GM12878 (cell line): ENCODE measurements around the gene TK2. TPM values are rescaled to one million over a fixed set of nuclear protein-coding genes. Genes with fewer than 3 reads are reported as not detected.

Experiments used
- ATAC-seq: fragments of 200-7000 bp; cut with Tn5 transposase; 3 replicates; pipeline ENCODE4 v1.9.1; 2020; ENCODE audit warnings: mild to moderate bottlenecking, moderate library complexity
- BruUV-seq: library from RNA; stranded (reverse); fragments of 400-500 nt; replicated peaks from 2 replicates; lab custom pipeline; 2021; lab: Mats Ljungman, UMichigan
- CTCF ChIA-PET: fragments of 300-600 bp; sonication (Branson Sonifier 250); formaldehyde crosslinking; extraction: SDS; loops from one replicate; lab custom pipeline; 2021; ENCODE audit warnings: inconsistent platforms; lab: Yijun Ruan, JAX
- POLR2A ChIA-PET: fragments of 350-600 bp; formaldehyde crosslinking; extraction: SDS; loops from one replicate; lab custom pipeline; 2021; ENCODE audit warnings: inconsistent platforms; lab: Charles Lee
- RAD21 ChIA-PET: fragments of 300-600 bp; sonication (Branson Sonifier 250); formaldehyde crosslinking; loops from one replicate; lab custom pipeline; 2023; ENCODE audit warnings: antibody characterized with exemption; ENCODE audit not compliant: unreplicated experiment; lab: Charles Lee
- SMC1A ChIA-PET: fragments of 300-600 bp; sonication (Branson Sonifier 250); formaldehyde crosslinking; loops from one replicate; lab custom pipeline; 2023; ENCODE audit not compliant: unreplicated experiment, uncharacterized antibody; lab: Charles Lee
- DNase-seq: peaks from one replicate; pipeline ENCODE4 v3.0.0-alpha.2; 2011; ENCODE audit warnings: low read depth, low spot score
- FAIRE-seq: peaks from 3 replicates; lab custom pipeline; 2011; peaks lifted over from hg19 to GRCh38; lab: Jason Lieb, UNC
- H2AFZ ChIP-seq: 2 replicates; pipeline ENCODE4 v1.6.0; 2011; ENCODE audit warnings: low read depth, low read length, control low read depth; ENCODE audit not compliant: control insufficient read depth
- H3K27ac ChIP-seq: 2 replicates; pipeline ENCODE4 v1.5.1; 2011; ENCODE audit warnings: control low read depth; ENCODE audit not compliant: control insufficient read depth, insufficient read depth
- H3K27me3 ChIP-seq, 2 experiments: replicated peaks in 1 of 2; 2 replicates each; pipeline versions ENCODE4 v1.6.0 to v1.6.1; 2011; ENCODE audit warnings: low read length in 1 of 2; ENCODE audit not compliant: control insufficient read depth in 2 of 2, insufficient read depth in 2 of 2
- H3K36me3 ChIP-seq, 2 experiments: 2 replicates each; pipeline ENCODE4 v1.5.1; 2011; ENCODE audit warnings: low read length in 1 of 2; ENCODE audit not compliant: control insufficient read depth in 2 of 2, insufficient read depth in 2 of 2
- H3K4me1 ChIP-seq: 2 replicates; pipeline ENCODE4 v1.6.1; 2011; ENCODE audit warnings: mild to moderate bottlenecking, low read length, moderate library complexity, mixed read lengths; ENCODE audit not compliant: control insufficient read depth, insufficient read depth
- H3K4me2 ChIP-seq: 2 replicates; pipeline ENCODE4 v1.6.0; 2011; ENCODE audit warnings: control low read depth; ENCODE audit not compliant: control insufficient read depth, insufficient read depth
- H3K4me3 ChIP-seq: fragments of 200-600 bp; sonication (generic); 2 replicates; pipeline ENCODE4 v1.5.1; 2016
- H3K79me2 ChIP-seq: 2 replicates; pipeline ENCODE4 v1.6.0; 2011; ENCODE audit warnings: low read length; ENCODE audit not compliant: control insufficient read depth, insufficient read depth
- H3K9ac ChIP-seq: 2 replicates; pipeline ENCODE4 v1.8.0; 2011; ENCODE audit warnings: low read length, control low read depth, mixed read lengths; ENCODE audit not compliant: control insufficient read depth, insufficient read depth
- H3K9me3 ChIP-seq: replicated peaks from 3 replicates; pipeline ENCODE4 v1.5.1; 2011; ENCODE audit warnings: mild to moderate bottlenecking, low read length; ENCODE audit not compliant: control insufficient read depth, insufficient read depth
- H4K20me1 ChIP-seq: 2 replicates; pipeline ENCODE4 v1.6.0; 2011; ENCODE audit not compliant: control insufficient read depth, insufficient read depth
- ATF7 ChIP-seq: fragments of 450-650 bp; IDR thresholded peaks from 2 replicates; pipeline ENCODE4 v1.6.1; 2016; ENCODE audit warnings: low read depth, mild to moderate bottlenecking
- CBX3 ChIP-seq: fragments of 200-600 bp; sonication (generic); IDR thresholded peaks from 2 replicates; pipeline ENCODE4 v1.6.1; 2016; ENCODE audit warnings: low read depth, borderline replicate concordance
- ELK1 ChIP-seq: IDR thresholded peaks from 2 replicates; pipeline ENCODE4 v1.6.1; 2012; ENCODE audit warnings: low read depth, low read length, improper control_type of control experiment
- ESRRA ChIP-seq: IDR thresholded peaks from 2 replicates; pipeline ENCODE4 v1.6.1; 2012; ENCODE audit warnings: mild to moderate bottlenecking, low read length, improper control_type of control experiment
- EZH2 ChIP-seq: IDR thresholded peaks from 2 replicates; pipeline ENCODE4 v1.6.1; 2012; ENCODE audit warnings: low read depth, mild to moderate bottlenecking, control low read depth, inconsistent platforms, low read length, borderline replicate concordance; ENCODE audit not compliant: control insufficient read depth
- FOS ChIP-seq: IDR thresholded peaks from 3 replicates; pipeline ENCODE4 v1.6.1; 2011; ENCODE audit warnings: borderline replicate concordance; ENCODE audit not compliant: insufficient read length; ENCODE audit errors: extremely low read depth
- HCFC1 ChIP-seq: fragments of 150-350 bp; IDR thresholded peaks from 2 replicates; pipeline ENCODE4 v1.6.1; 2014; ENCODE audit warnings: low read length
- MTA3 ChIP-seq: IDR thresholded peaks from 2 replicates; pipeline ENCODE4 v1.6.1; 2012; ENCODE audit warnings: low read length, inconsistent platforms, borderline replicate concordance
- NBN ChIP-seq: fragments of 450-650 bp; IDR thresholded peaks from 2 replicates; pipeline ENCODE4 v1.6.1; 2016
- RAD21 ChIP-seq: IDR thresholded peaks from 2 replicates; pipeline ENCODE4 v1.6.1; 2011; ENCODE audit warnings: mild to moderate bottlenecking, low read depth, low read length, moderate library complexity; ENCODE audit not compliant: insufficient read depth
- RB1 ChIP-seq: fragments of 450-650 bp; formaldehyde crosslinking; IDR thresholded peaks from 2 replicates; pipeline ENCODE4 v1.6.1; 2017; ENCODE audit warnings: mild to moderate bottlenecking, borderline replicate concordance
- RUNX3 ChIP-seq: IDR thresholded peaks from 2 replicates; pipeline ENCODE4 v1.6.1; 2012; ENCODE audit warnings: low read length, inconsistent platforms
- SIX5 ChIP-seq: IDR thresholded peaks from 2 replicates; pipeline ENCODE4 v1.6.1; 2011; ENCODE audit warnings: mild to moderate bottlenecking, low read depth, low read length, moderate library complexity; ENCODE audit not compliant: severe bottlenecking
- TBL1XR1 ChIP-seq: IDR thresholded peaks from 2 replicates; pipeline ENCODE4 v1.6.1; 2012; ENCODE audit warnings: low read depth, low read length, improper control_type of control experiment
- WGBS: methylation state at CpG from one replicate; pipeline ENCODE4 v1.1.6; 2016; ENCODE audit warnings: low lambda C conversion rate; ENCODE audit not compliant: insufficient replicate concordance, insufficient coverage; ENCODE audit errors: missing lambda C conversion rate; 5-methylcytosine and 5-hydroxymethylcytosine counted together
- in situ Hi-C: fragments of 300-500 bp; cut with MboI; formaldehyde crosslinking; loops from 9 replicates; pipeline ENCODE4 v1.14.3; 2018; ENCODE audit warnings: mixed read lengths
- intact Hi-C: fragments of 100-400 bp; cut with micrococcal nuclease; formaldehyde crosslinking; loops from one replicate; pipeline ENCODE4 v1.14.2; 2022; ENCODE audit not compliant: unreplicated experiment
- polyA plus RNA-seq, 11 experiments: library from polyadenylated mRNA; depleted of rRNA in 4 of 11; unstranded in 6 of 11; stranded (reverse) in 5 of 11; fragments of >200 nt; fragmentation: Nextera tagmentation in 4 of 11; fragmentation: Illumina TruSeq in 1 of 11; extraction: Ambion mirVana in 4 of 11; extraction: Trizol in 1 of 11; gene quantifications; 1 replicate in 1 of 11; 2 replicates in 10 of 11; pipeline versions ENCODE4 v1.2.1 to v1.2.3, GENCODE V29; 2011 to 2016; ENCODE audit warnings: inconsistent platforms in 2 of 11, missing spikeins in 2 of 11, low read depth in 1 of 11
- total RNA-seq, 4 experiments: library from RNA; depleted of rRNA in 3 of 4; stranded (reverse); fragments of >200 nt in 3 of 4; fragmentation: Illumina TruSeq in 1 of 4; extraction: Trizol in 1 of 4; gene quantifications; 2 replicates each; pipeline versions ENCODE4 v1.2.1 to v1.2.3, GENCODE V29; 2013 to 2021

TK2 gene
- total and polyA plus RNA-seq, 10 of the 15 experiments (the other 5 are each of a cell fraction or from before 2014, with no cell fraction given): 1.3 to 12.4 (median 3.0) TPM

- H4K20me1 ChIP-seq: no peaks in the 10 kb centered on the region
- no peaks in the 10 kb centered on the region for H3K36me3 ChIP-seq
- no peaks in the 10 kb centered on the region for H3K9me3 ChIP-seq
- H3K4me2 ChIP-seq: no peak overlapping the region
- no peak overlapping the region for H2AFZ ChIP-seq
- FAIRE-seq (no peak), ATAC-seq (no peak), DNase-seq (no peak)
- intact Hi-C loops (no loop called here), in situ Hi-C loops (no loop called here)
- H3K4me3 ChIP-seq: no peak overlapping the region
- 70% methylated on average over 5 of the region's 5 CpGs for WGBS
- RAD21 ChIA-PET: interaction anchor here (1.2 to 2.8 kb wide), 2 partner anchors 38 to 103 kb away, joined by 3 to 6 read pairs; no protein-coding TSS in a partner anchor
- peaks cover 3% of the 10 kb centered on the region; the same call in 1 of the 2 replicates for H3K4me1 ChIP-seq
- no peak overlapping the region for H3K9ac ChIP-seq
- no peaks in the 10 kb centered on the region for H3K79me2 ChIP-seq
- BruUV-seq: no TSS peak
- no peak overlapping the region for H3K27ac ChIP-seq
- TF ChIP-seq TBL1XR1 (no peak), RB1 (no peak), RAD21 (no peak), NBN (no peak), ATF7 (no peak), CBX3 (no peak), HCFC1 (no peak), EZH2 (no peak), ELK1 (no peak), ESRRA (no peak), RUNX3 (no peak), FOS (no peak), SIX5 (no peak), MTA3 (no peak)
- POLR2A ChIA-PET: interaction anchor here (1.8 kb wide), 1 partner anchor 13 kb away, joined by 5 read pairs; no protein-coding TSS in a partner anchor
- SMC1A ChIA-PET: interaction anchor here (0.8 to 0.9 kb wide), 2 partner anchors 12 to 71 kb away, joined by 3 to 4 read pairs; no protein-coding TSS in a partner anchor
- CTCF ChIA-PET: interaction anchor here (1.5 to 3.8 kb wide), 4 partner anchors 33 to 104 kb away, joined by 3 to 12 read pairs (median 6); no protein-coding TSS in a partner anchor
- H3K27me3 ChIP-seq: no peaks in the 10 kb centered on the region
Observed at GRCh38 chr16:66510298-66510697, 39.6 kb downstream of the TK2 start.
